Measurements from ENCODE around the gene IMMP2L. TPM values are rescaled to one million over a fixed set of nuclear protein-coding genes. Genes with fewer than 3 reads are reported as not detected.

Gene IMMP2L
- total RNA-seq, 1 donor, result 19.9 TPM

GRCh38 chr7:110804501-110804900 is 757.8 kb downstream of the IMMP2L start:
- peaks cover 3% of the 10 kb centered on the region for H3K9me3 ChIP-seq (ENCODE audit: low read depth, low read length)
- no peaks in the 10 kb centered on the region for H3K36me3 ChIP-seq (ENCODE audit: insufficient read depth, low read length)
- no peak for DNase-seq (ENCODE audit: insufficient read length, low spot score, missing footprints)
- no peaks in the 10 kb centered on the region for H3K79me2 ChIP-seq (ENCODE audit: insufficient read depth, low read length)
- H4K20me1 ChIP-seq (ENCODE audit: insufficient read depth, low read length), result no peaks in the 10 kb centered on the region
- H3K4me3 ChIP-seq (ENCODE audit: insufficient read depth, low read length), result no peak overlapping the region
- no peaks in the 10 kb centered on the region for H3K4me1 ChIP-seq (ENCODE audit: insufficient read depth, low read length)
- no peak overlapping the region for H3K27ac ChIP-seq (ENCODE audit: low read depth, low read length)
- H3K4me2 ChIP-seq (ENCODE audit: insufficient read depth, low read length), result no peak overlapping the region
- TF ChIP-seq CTCF (IDR thresholded peaks at IDR 0.05; ENCODE audit: extremely low read depth, low read depth, low read length), result no peak
- no peaks in the 10 kb centered on the region for H3K27me3 ChIP-seq (ENCODE audit: insufficient read depth, low read length)
- no peak overlapping the region for H2AFZ ChIP-seq (ENCODE audit: low read length)

- DNase-seq (ENCODE audit: insufficient read length, low spot score, missing footprints), result no peak
Measured at GRCh38 chr7:110803602-110804143, 758.6 kb downstream of the IMMP2L start.

GRCh38 chr7:110801502-110801901 is 760.8 kb downstream of the IMMP2L start:
- no peak overlapping the region for H3K4me3 ChIP-seq (ENCODE audit: insufficient read depth, low read length)
- no peak for DNase-seq (ENCODE audit: insufficient read length, low spot score, missing footprints)
- no peaks in the 10 kb centered on the region for H3K36me3 ChIP-seq (ENCODE audit: insufficient read depth, low read length)
- no peaks in the 10 kb centered on the region for H3K27me3 ChIP-seq (ENCODE audit: insufficient read depth, low read length)
- TF ChIP-seq CTCF (IDR thresholded peaks at IDR 0.05; ENCODE audit: extremely low read depth, low read depth, low read length), result no peak
- H2AFZ ChIP-seq (ENCODE audit: low read length), result no peak overlapping the region
- H3K4me1 ChIP-seq (ENCODE audit: insufficient read depth, low read length), result no peaks in the 10 kb centered on the region
- H3K9me3 ChIP-seq (ENCODE audit: low read depth, low read length), result peaks cover 3% of the 10 kb centered on the region
- no peak overlapping the region for H3K4me2 ChIP-seq (ENCODE audit: insufficient read depth, low read length)
- H3K79me2 ChIP-seq (ENCODE audit: insufficient read depth, low read length), result no peaks in the 10 kb centered on the region
- H4K20me1 ChIP-seq (ENCODE audit: insufficient read depth, low read length), result no peaks in the 10 kb centered on the region
- no peak overlapping the region for H3K27ac ChIP-seq (ENCODE audit: low read depth, low read length)

More at GRCh38 chr7:110803602-110804143, 758.6 kb downstream of the IMMP2L start:
- no peaks in the 10 kb centered on the region for H3K4me1 ChIP-seq (ENCODE audit: insufficient read depth, low read length)
- no peak overlapping the region for H3K4me2 ChIP-seq (ENCODE audit: insufficient read depth, low read length)
- H3K27me3 ChIP-seq (ENCODE audit: insufficient read depth, low read length), result no peaks in the 10 kb centered on the region
- H3K79me2 ChIP-seq (ENCODE audit: insufficient read depth, low read length), result no peaks in the 10 kb centered on the region
- H4K20me1 ChIP-seq (ENCODE audit: insufficient read depth, low read length), result no peaks in the 10 kb centered on the region
- H3K4me3 ChIP-seq (ENCODE audit: insufficient read depth, low read length), result no peak overlapping the region
- no peak overlapping the region for H3K27ac ChIP-seq (ENCODE audit: low read depth, low read length)
- H2AFZ ChIP-seq (ENCODE audit: low read length), result no peak overlapping the region
- peaks cover 3% of the 10 kb centered on the region for H3K9me3 ChIP-seq (ENCODE audit: low read depth, low read length)
- no peak for TF ChIP-seq CTCF (IDR thresholded peaks at IDR 0.05; ENCODE audit: extremely low read depth, low read depth, low read length)
- no peaks in the 10 kb centered on the region for H3K36me3 ChIP-seq (ENCODE audit: insufficient read depth, low read length)

- no peak overlapping the region for H3K4me2 ChIP-seq (ENCODE audit: insufficient read depth, low read length)
- TF ChIP-seq CTCF (IDR thresholded peaks at IDR 0.05; ENCODE audit: extremely low read depth, low read depth, low read length), result no peak
- DNase-seq (ENCODE audit: insufficient read length, low spot score, missing footprints), result no peak
Measured at GRCh38 chr7:110800984-110801383, 761.3 kb downstream of the IMMP2L start.

More at GRCh38 chr7:110800984-110801383, 761.3 kb downstream of the IMMP2L start:
- peaks cover 3% of the 10 kb centered on the region for H3K9me3 ChIP-seq (ENCODE audit: low read depth, low read length)
- H3K36me3 ChIP-seq (ENCODE audit: insufficient read depth, low read length), result no peaks in the 10 kb centered on the region
- no peak overlapping the region for H3K27ac ChIP-seq (ENCODE audit: low read depth, low read length)
- H2AFZ ChIP-seq (ENCODE audit: low read length), result no peak overlapping the region
- H3K4me3 ChIP-seq (ENCODE audit: insufficient read depth, low read length), result no peak overlapping the region
- H3K79me2 ChIP-seq (ENCODE audit: insufficient read depth, low read length), result no peaks in the 10 kb centered on the region
- H3K4me1 ChIP-seq (ENCODE audit: insufficient read depth, low read length), result no peaks in the 10 kb centered on the region
- no peaks in the 10 kb centered on the region for H4K20me1 ChIP-seq (ENCODE audit: insufficient read depth, low read length)
- H3K27me3 ChIP-seq (ENCODE audit: insufficient read depth, low read length), result no peaks in the 10 kb centered on the region

Measured in osteoblast (primary cell).